K562 (cell line): ENCODE data around the gene NMRAL1. TPM values are rescaled to one million over a fixed set of nuclear protein-coding genes. Genes with fewer than 3 reads are reported as not detected.

ENCODE experiments used
- ARNT ChIP-seq, 2 experiments: fragments of 450-650 bp; IDR thresholded peaks; 2 replicates each; pipeline ENCODE4 v1.6.1; 2016; ENCODE audit warnings: mild to moderate bottlenecking in 1 of 2
- CBFA2T3 ChIP-seq: fragments of 450-650 bp; IDR thresholded peaks from 2 replicates; pipeline ENCODE4 v1.6.1; 2017
- EZH2 ChIP-seq: IDR thresholded peaks from 2 replicates; pipeline ENCODE4 v1.6.1; 2012; ENCODE audit warnings: low read depth, mild to moderate bottlenecking, inconsistent platforms, low read length, borderline replicate concordance
- KDM2B ChIP-seq: fragments of 250-450 bp; sonication (Bioruptor Pico); IDR thresholded peaks from 2 replicates; pipeline ENCODE4 v1.8.0; 2021; ENCODE audit warnings: mild to moderate bottlenecking, moderate library complexity
- NR2C2 ChIP-seq, 2 experiments: fragments of 200-800 bp in 1 of 2; sonication (Bioruptor generic) in 1 of 2; sonication (generic) in 1 of 2; formaldehyde crosslinking in 1 of 2; IDR thresholded peaks; 2 replicates each; pipeline versions ENCODE4 v1.6.1 to v1.8.0; 2016 to 2022; ENCODE audit warnings: mild to moderate bottlenecking in 1 of 2, missing compliant biosample characterization in 1 of 2, missing genetic modification characterization in 1 of 2, missing genetic modification reagents in 1 of 2
- NR2F6 ChIP-seq: fragments of 450-650 bp; formaldehyde crosslinking; IDR thresholded peaks from 2 replicates; pipeline ENCODE4 v1.4.0; 2020; ENCODE audit warnings: mild to moderate bottlenecking
- TEAD1 ChIP-seq, 2 experiments: fragments of 450-650 bp in 1 of 2; sonication (generic) in 1 of 2; formaldehyde crosslinking; IDR thresholded peaks; 2 replicates each; pipeline versions ENCODE4 v1.4.0 to v1.8.0; 2020 to 2022; ENCODE audit warnings: mild to moderate bottlenecking in 2 of 2, missing genetic modification reagents in 1 of 2
- ZEB2 ChIP-seq: fragments of 450-650 bp; IDR thresholded peaks from 2 replicates; pipeline ENCODE4 v1.6.1; 2016
- ZNF589 ChIP-seq: fragments of 200-800 bp; sonication (Bioruptor generic); IDR thresholded peaks from 2 replicates; pipeline ENCODE4 v1.6.1; 2016; ENCODE audit warnings: low read depth, missing genetic modification characterization, missing compliant biosample characterization
- polyA plus RNA-seq, 8 experiments: library from polyadenylated mRNA; depleted of rRNA in 4 of 8; stranded (reverse) in 5 of 8; unstranded in 3 of 8; fragments of >200 nt; fragmentation: Nextera tagmentation in 2 of 8; fragmentation: Illumina TruSeq in 1 of 8; extraction: Ambion mirVana in 2 of 8; extraction: Trizol in 1 of 8; gene quantifications; 2 replicates each; pipeline versions ENCODE4 v1.2.1 to v1.2.3, GENCODE V29; 2011 to 2014; ENCODE audit warnings: inconsistent platforms in 1 of 8, missing spikeins in 1 of 8
- total RNA-seq, 7 experiments: library from RNA; depleted of rRNA in 6 of 7; stranded (reverse); fragments of >200 nt in 6 of 7; fragmentation: Illumina TruSeq in 2 of 7; extraction: Trizol in 2 of 7; gene quantifications; 2 replicates each; pipeline versions ENCODE4 v1.2.1 to v1.2.3, GENCODE V29; 2011 to 2021; ENCODE audit warnings: low replicate concordance in 1 of 7
- TF ChIP-seq, protein P1 (sequence below): sonication (generic); formaldehyde crosslinking; IDR thresholded peaks from 2 replicates; pipeline ENCODE4 v1.8.0; 2023; ENCODE audit warnings: mild to moderate bottlenecking, missing genetic modification reagents
- TF ChIP-seq, protein P2 (sequence below): fragments of 250-450 bp; sonication (Bioruptor Pico); IDR thresholded peaks from 2 replicates; pipeline ENCODE4 v1.8.0; 2021; ENCODE audit warnings: moderate library complexity, mild to moderate bottlenecking, inconsistent platforms
- TF ChIP-seq, protein P3 (sequence below): sonication (generic); formaldehyde crosslinking; IDR thresholded peaks from 2 replicates; pipeline ENCODE4 v1.8.0; 2023; ENCODE audit warnings: missing genetic modification reagents, mild to moderate bottlenecking, borderline replicate concordance
- TF ChIP-seq, protein P4 (sequence below): sonication (generic); formaldehyde crosslinking; IDR thresholded peaks from 2 replicates; pipeline ENCODE4 v1.8.1; 2023; ENCODE audit warnings: mild to moderate bottlenecking, missing genetic modification reagents, moderate library complexity
- TF ChIP-seq, protein P5 (sequence below): sonication (generic); formaldehyde crosslinking; IDR thresholded peaks from 2 replicates; pipeline ENCODE4 v1.9.0; 2022; ENCODE audit warnings: mild to moderate bottlenecking, missing genetic modification reagents

Gene NMRAL1
- total and polyA plus RNA-seq, 9 of the 15 experiments (the other 6 are each of a cell fraction or from before 2014, with no cell fraction given), result 6.3 to 116 (median 63.2) TPM

DNA sequence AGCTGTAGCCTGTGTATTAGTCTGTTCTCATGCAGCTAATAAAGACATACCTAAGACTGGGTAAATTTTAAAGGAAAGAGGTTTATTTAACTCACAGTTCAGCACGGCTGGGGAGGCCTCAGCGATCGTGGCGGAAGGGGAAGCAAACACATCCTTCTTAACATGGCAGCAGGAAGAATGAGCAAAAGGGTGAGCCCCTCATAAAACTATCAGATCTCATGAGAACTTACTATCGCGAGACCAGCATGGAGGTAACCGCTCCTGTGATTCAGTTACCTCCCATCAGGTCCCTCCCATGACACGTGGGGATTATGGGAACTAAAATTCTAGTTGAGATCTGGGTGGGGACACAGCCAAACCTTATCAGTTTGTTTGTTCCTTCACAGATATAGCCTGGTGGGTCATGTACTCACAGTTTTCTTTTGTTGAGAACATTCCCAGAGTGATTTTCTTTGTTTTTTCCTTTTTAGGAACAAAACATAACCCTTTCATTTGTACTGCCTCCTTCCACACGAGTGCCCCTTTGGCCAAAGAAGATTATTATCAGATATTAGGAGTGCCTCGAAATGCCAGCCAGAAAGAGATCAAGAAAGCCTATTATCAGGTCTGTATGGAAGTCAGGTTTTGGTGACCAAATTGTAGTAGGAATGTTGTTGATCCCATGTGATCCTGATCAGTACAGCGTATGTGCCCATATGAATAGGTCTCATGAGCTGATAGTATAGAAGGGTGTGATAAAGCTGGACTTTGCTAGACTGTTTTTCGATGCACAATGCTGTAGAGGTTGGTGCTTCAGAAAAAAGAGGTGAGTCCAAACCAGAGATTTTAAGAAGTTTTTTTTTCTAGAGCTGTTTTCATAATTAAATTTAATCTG, 40.3 kb downstream of the NMRAL1 start (continued):
- TF ChIP-seq, protein P1, sequence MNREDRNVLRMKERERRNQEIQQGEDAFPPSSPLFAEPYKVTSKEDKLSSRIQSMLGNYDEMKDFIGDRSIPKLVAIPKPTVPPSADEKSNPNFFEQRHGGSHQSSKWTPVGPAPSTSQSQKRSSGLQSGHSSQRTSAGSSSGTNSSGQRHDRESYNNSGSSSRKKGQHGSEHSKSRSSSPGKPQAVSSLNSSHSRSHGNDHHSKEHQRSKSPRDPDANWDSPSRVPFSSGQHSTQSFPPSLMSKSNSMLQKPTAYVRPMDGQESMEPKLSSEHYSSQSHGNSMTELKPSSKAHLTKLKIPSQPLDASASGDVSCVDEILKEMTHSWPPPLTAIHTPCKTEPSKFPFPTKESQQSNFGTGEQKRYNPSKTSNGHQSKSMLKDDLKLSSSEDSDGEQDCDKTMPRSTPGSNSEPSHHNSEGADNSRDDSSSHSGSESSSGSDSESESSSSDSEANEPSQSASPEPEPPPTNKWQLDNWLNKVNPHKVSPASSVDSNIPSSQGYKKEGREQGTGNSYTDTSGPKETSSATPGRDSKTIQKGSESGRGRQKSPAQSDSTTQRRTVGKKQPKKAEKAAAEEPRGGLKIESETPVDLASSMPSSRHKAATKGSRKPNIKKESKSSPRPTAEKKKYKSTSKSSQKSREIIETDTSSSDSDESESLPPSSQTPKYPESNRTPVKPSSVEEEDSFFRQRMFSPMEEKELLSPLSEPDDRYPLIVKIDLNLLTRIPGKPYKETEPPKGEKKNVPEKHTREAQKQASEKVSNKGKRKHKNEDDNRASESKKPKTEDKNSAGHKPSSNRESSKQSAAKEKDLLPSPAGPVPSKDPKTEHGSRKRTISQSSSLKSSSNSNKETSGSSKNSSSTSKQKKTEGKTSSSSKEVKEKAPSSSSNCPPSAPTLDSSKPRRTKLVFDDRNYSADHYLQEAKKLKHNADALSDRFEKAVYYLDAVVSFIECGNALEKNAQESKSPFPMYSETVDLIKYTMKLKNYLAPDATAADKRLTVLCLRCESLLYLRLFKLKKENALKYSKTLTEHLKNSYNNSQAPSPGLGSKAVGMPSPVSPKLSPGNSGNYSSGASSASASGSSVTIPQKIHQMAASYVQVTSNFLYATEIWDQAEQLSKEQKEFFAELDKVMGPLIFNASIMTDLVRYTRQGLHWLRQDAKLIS (CRISPR knock-in tag), result peak; percentile 52; the same call in 1 of the 2 replicates
- no peak for TF ChIP-seq EZH2
- TF ChIP-seq, protein P2, sequence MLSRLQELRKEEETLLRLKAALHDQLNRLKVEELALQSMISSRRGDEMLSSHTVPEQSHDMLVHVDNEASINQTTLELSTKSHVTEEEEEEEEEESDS (CRISPR knock-in tag), result no peak
- no peak for TF ChIP-seq ARNT (IDR thresholded peaks at IDR 0.05)
- TF ChIP-seq, protein P3, sequence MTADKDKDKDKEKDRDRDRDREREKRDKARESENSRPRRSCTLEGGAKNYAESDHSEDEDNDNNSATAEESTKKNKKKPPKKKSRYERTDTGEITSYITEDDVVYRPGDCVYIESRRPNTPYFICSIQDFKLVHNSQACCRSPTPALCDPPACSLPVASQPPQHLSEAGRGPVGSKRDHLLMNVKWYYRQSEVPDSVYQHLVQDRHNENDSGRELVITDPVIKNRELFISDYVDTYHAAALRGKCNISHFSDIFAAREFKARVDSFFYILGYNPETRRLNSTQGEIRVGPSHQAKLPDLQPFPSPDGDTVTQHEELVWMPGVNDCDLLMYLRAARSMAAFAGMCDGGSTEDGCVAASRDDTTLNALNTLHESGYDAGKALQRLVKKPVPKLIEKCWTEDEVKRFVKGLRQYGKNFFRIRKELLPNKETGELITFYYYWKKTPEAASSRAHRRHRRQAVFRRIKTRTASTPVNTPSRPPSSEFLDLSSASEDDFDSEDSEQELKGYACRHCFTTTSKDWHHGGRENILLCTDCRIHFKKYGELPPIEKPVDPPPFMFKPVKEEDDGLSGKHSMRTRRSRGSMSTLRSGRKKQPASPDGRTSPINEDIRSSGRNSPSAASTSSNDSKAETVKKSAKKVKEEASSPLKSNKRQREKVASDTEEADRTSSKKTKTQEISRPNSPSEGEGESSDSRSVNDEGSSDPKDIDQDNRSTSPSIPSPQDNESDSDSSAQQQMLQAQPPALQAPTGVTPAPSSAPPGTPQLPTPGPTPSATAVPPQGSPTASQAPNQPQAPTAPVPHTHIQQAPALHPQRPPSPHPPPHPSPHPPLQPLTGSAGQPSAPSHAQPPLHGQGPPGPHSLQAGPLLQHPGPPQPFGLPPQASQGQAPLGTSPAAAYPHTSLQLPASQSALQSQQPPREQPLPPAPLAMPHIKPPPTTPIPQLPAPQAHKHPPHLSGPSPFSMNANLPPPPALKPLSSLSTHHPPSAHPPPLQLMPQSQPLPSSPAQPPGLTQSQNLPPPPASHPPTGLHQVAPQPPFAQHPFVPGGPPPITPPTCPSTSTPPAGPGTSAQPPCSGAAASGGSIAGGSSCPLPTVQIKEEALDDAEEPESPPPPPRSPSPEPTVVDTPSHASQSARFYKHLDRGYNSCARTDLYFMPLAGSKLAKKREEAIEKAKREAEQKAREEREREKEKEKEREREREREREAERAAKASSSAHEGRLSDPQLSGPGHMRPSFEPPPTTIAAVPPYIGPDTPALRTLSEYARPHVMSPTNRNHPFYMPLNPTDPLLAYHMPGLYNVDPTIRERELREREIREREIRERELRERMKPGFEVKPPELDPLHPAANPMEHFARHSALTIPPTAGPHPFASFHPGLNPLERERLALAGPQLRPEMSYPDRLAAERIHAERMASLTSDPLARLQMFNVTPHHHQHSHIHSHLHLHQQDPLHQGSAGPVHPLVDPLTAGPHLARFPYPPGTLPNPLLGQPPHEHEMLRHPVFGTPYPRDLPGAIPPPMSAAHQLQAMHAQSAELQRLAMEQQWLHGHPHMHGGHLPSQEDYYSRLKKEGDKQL (CRISPR knock-in tag), result no peak
- no peak for TF ChIP-seq NR2F6 (CRISPR knock-in tag)
- TF ChIP-seq, protein P4, sequence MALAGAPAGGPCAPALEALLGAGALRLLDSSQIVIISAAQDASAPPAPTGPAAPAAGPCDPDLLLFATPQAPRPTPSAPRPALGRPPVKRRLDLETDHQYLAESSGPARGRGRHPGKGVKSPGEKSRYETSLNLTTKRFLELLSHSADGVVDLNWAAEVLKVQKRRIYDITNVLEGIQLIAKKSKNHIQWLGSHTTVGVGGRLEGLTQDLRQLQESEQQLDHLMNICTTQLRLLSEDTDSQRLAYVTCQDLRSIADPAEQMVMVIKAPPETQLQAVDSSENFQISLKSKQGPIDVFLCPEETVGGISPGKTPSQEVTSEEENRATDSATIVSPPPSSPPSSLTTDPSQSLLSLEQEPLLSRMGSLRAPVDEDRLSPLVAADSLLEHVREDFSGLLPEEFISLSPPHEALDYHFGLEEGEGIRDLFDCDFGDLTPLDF, result no peak
- TF ChIP-seq KDM2B (CRISPR knock-in tag), result no peak
- peak; percentile 53 for TF ChIP-seq ZEB2
- TF ChIP-seq CBFA2T3, result 0 out of 2 replicates have a peak, but pooled peaks have one; percentile 22
- no peak for TF ChIP-seq TEAD1 (CRISPR knock-in tag; IDR thresholded peaks at IDR 0.05)
- TF ChIP-seq, protein P5, sequence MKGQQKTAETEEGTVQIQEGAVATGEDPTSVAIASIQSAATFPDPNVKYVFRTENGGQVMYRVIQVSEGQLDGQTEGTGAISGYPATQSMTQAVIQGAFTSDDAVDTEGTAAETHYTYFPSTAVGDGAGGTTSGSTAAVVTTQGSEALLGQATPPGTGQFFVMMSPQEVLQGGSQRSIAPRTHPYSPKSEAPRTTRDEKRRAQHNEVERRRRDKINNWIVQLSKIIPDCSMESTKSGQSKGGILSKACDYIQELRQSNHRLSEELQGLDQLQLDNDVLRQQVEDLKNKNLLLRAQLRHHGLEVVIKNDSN (CRISPR knock-in tag), result peak; percentile 86
- TF ChIP-seq NR2C2 (CRISPR knock-in tag; IDR thresholded peaks at IDR 0.05), result no peak
- peak; percentile 46; the same call in 1 of the 2 replicates for TF ChIP-seq NR2C2 (tag; IDR thresholded peaks at IDR 0.05)
- TF ChIP-seq ZNF589 (CRISPR knock-in tag), result 0 out of 2 replicates have a peak, but pooled peaks have one; percentile 13
